ENCODE data around the gene LAMA1. TPM values are rescaled to one million over a fixed set of nuclear protein-coding genes. Genes with fewer than 3 reads are reported as not detected.

The LAMA1 gene
- total RNA-seq, 2 donors from 2014 or later: 0.15 to 1.1 TPM

DNA sequence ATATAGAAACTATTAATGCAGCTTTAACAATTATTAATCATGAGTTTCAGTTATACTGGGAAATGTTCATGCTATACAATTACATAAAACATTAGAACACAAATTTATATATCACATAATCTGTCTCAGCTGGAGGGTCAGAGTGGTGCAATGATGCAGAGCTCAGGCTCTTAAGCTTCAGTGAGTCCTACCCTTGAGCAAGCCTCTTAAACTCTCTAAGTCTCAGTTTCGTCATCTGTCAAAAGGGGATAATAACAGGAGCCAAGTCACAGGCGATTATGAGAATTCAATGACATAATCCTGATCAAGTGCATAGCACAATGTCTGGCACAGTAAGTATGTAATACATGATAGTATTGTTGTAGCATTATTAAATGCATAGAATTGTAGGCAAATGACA, 46.0 kb downstream of the LAMA1 start:
- no peaks in the 10 kb centered on the region for H3K4me1 ChIP-seq
- no peak overlapping the region for H3K27ac ChIP-seq
- no peaks in the 10 kb centered on the region for H3K36me3 ChIP-seq
- H3K4me3 ChIP-seq: no peak overlapping the region
- H3K27me3 ChIP-seq: no peaks in the 10 kb centered on the region
- DNase-seq (ENCODE audit: low spot score): no peak
- TF ChIP-seq, protein P1, sequence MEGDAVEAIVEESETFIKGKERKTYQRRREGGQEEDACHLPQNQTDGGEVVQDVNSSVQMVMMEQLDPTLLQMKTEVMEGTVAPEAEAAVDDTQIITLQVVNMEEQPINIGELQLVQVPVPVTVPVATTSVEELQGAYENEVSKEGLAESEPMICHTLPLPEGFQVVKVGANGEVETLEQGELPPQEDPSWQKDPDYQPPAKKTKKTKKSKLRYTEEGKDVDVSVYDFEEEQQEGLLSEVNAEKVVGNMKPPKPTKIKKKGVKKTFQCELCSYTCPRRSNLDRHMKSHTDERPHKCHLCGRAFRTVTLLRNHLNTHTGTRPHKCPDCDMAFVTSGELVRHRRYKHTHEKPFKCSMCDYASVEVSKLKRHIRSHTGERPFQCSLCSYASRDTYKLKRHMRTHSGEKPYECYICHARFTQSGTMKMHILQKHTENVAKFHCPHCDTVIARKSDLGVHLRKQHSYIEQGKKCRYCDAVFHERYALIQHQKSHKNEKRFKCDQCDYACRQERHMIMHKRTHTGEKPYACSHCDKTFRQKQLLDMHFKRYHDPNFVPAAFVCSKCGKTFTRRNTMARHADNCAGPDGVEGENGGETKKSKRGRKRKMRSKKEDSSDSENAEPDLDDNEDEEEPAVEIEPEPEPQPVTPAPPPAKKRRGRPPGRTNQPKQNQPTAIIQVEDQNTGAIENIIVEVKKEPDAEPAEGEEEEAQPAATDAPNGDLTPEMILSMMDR (IDR thresholded peaks at IDR 0.05): no peak
- H3K9me3 ChIP-seq: no peaks in the 10 kb centered on the region

- H3K27ac ChIP-seq: no peak overlapping the region
- no peak overlapping the region for H3K4me3 ChIP-seq
- no peaks in the 10 kb centered on the region for H3K4me1 ChIP-seq
- no peaks in the 10 kb centered on the region for H3K27me3 ChIP-seq
- DNase-seq (ENCODE audit: low spot score): no peak
- TF ChIP-seq, protein P1 (IDR thresholded peaks at IDR 0.05): no peak
- no peaks in the 10 kb centered on the region for H3K9me3 ChIP-seq
- H3K36me3 ChIP-seq: no peaks in the 10 kb centered on the region
Measured at GRCh38 chr18:7070466-7070865, 47.1 kb downstream of the LAMA1 start.

DNA sequence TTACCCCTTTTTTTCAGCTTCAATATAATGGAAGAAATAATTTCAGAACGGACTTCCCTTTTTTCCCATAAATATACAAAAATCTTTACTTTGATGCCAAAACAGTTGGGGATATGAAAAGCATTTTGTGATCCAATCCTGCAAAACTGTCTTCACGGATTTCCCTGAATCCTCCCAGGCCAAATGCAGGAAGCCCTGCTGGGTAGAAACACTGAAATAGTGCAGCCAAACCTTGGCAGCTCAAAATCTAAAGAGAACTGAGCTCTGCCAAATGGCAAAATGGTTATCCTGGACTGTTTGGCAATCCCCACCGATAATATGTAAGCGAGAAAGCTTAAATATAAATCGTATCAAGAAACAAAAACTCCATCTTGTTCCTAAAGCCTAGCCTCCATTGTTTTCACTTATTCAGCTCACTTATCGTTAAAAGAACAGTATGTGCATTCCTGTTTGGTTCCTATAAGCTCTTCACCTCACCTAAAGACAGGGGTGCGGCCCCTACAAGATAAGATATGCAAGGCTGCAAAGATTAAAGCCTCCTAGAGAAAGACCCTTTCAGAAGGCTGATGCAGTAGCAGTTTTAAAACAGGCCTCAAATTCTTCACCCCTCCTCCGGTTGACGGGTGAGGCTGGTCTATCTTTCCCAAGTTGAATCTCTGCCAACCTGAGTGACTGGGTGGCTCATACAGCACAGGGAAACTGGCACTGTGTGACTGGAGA, 48.6 kb downstream of the LAMA1 start:
- H3K27ac ChIP-seq: no peak overlapping the region
- TF ChIP-seq, protein P1 (IDR thresholded peaks at IDR 0.05): no peak

DNA sequence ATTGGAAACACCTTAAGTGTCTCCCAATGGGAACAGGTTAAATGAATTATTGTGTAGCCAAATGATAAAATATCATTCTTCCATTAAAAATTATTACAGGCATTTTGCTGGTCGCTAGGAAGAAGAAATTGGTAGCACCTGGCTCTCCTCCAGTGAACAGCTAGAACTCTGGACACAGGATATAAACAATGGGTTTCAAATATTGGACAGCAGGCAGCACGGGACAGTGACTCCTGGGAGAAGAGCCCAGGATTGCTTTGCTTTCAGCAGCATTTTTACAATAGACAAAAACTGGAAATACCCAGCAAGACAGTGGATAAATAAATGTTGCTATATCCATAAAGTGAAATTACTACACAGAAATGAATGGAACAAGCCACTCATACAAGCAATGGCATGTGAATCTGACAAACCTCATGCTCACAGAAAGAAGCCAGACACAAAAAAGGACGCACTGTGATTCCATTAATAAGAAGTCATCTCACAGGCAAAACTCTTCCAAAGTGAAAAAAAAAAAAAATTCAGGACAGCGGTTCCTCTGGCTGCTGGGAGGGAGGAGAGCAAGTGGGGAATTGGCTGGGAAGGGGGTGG, 50.5 kb downstream of the LAMA1 start:
- H3K27ac ChIP-seq: no peak overlapping the region
- H3K4me1 ChIP-seq: no peaks in the 10 kb centered on the region
- DNase-seq (ENCODE audit: low spot score): no peak
- no peak overlapping the region for H3K4me3 ChIP-seq
- no peaks in the 10 kb centered on the region for H3K9me3 ChIP-seq
- H3K36me3 ChIP-seq: no peaks in the 10 kb centered on the region
- TF ChIP-seq, protein P1 (IDR thresholded peaks at IDR 0.05): no peak
- H3K27me3 ChIP-seq: no peaks in the 10 kb centered on the region

More for the DNA sequence above, 48.6 kb downstream of the LAMA1 start:
- H3K9me3 ChIP-seq: no peaks in the 10 kb centered on the region
- H3K4me3 ChIP-seq: no peak overlapping the region
- no peak for DNase-seq (ENCODE audit: low spot score)
- H3K4me1 ChIP-seq: no peaks in the 10 kb centered on the region
- H3K27me3 ChIP-seq: no peaks in the 10 kb centered on the region
- no peaks in the 10 kb centered on the region for H3K36me3 ChIP-seq

DNA sequence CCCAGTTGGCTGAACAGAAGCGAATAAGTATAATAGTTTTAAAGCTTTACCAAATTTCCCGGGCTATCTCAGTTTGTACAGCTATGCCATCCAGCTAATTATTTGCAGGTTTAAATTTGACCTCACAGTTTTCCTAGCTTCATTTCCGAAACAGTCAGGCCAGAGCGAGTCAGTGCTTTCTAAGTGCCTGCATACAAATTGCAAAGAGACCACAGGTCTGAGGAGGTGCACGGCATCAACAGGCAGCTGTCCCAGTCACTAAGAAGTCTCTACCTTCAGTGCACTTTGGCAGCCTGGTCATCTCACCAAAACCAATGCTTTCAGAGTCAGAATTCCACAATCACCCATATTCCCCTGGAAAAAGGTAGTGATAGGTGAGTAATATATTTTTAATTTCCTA, 51.9 kb downstream of the LAMA1 start:
- TF ChIP-seq, protein P1 (IDR thresholded peaks at IDR 0.05): no peak
- DNase-seq (ENCODE audit: low spot score): no peak
- no peaks in the 10 kb centered on the region for H3K36me3 ChIP-seq
- no peak overlapping the region for H3K4me3 ChIP-seq
- H3K27ac ChIP-seq: no peak overlapping the region
- H3K4me1 ChIP-seq: no peaks in the 10 kb centered on the region
- no peaks in the 10 kb centered on the region for H3K9me3 ChIP-seq
- no peaks in the 10 kb centered on the region for H3K27me3 ChIP-seq
